Measurements from ENCODE around the gene ERBB4. TPM values are rescaled to one million over a fixed set of nuclear protein-coding genes. Genes with fewer than 3 reads are reported as not detected.

ERBB4 gene
- total RNA-seq, 2 experiments from 2014 or later: not detected

DNA sequence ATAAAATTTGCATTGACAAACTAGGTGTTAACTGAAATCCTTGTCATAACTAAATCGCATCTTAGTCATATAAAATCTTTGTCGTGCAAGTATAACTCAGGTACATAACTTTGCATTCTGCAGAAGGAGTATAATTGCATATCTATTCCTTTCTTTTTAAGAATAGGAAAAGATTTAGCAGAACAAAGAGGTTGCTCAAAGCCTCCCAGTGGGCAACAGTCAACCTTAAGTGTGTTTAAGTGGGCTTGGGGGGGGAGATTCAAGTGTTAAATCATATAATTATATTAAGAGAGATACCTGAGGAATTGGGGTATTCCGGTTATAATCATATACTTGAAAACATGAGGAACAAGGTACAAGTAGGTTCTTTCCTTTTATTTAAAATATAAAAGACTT lies 1068.9 kb downstream of the ERBB4 start:
- H3K36me3 Mint-ChIP-seq (ENCODE audit: low read depth): no peaks in the 10 kb centered on the region
- no peak for ATAC-seq (ENCODE audit: poor library complexity)
- no peak overlapping the region for H3K4me3 ChIP-seq (ENCODE audit: low read length)
- intact Hi-C loops (cut with DNase I, micrococcal nuclease): no loop called here
- no peaks in the 10 kb centered on the region for H3K36me3 ChIP-seq (ENCODE audit: insufficient read depth, low read length)
- POLR2A ChIA-PET: no interaction called here
- TF ChIP-seq, protein P1, sequence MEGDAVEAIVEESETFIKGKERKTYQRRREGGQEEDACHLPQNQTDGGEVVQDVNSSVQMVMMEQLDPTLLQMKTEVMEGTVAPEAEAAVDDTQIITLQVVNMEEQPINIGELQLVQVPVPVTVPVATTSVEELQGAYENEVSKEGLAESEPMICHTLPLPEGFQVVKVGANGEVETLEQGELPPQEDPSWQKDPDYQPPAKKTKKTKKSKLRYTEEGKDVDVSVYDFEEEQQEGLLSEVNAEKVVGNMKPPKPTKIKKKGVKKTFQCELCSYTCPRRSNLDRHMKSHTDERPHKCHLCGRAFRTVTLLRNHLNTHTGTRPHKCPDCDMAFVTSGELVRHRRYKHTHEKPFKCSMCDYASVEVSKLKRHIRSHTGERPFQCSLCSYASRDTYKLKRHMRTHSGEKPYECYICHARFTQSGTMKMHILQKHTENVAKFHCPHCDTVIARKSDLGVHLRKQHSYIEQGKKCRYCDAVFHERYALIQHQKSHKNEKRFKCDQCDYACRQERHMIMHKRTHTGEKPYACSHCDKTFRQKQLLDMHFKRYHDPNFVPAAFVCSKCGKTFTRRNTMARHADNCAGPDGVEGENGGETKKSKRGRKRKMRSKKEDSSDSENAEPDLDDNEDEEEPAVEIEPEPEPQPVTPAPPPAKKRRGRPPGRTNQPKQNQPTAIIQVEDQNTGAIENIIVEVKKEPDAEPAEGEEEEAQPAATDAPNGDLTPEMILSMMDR (IDR thresholded peaks at IDR 0.05): no peak
- no peak overlapping the region for H3K27ac Mint-ChIP-seq
- no peak overlapping the region for H3K27ac ChIP-seq (ENCODE audit: low read depth in 1 of 2, low read length in 2 of 2)
- no peak for DNase-seq
- H3K9me3 Mint-ChIP-seq: peaks cover 1% of the 10 kb centered on the region
- H3K27me3 Mint-ChIP-seq: no peaks in the 10 kb centered on the region
- CTCF ChIA-PET: no interaction called here
- H3K4me1 ChIP-seq (ENCODE audit: insufficient read depth, low read length): no peaks in the 10 kb centered on the region
- no peak overlapping the region for H3K4me3 Mint-ChIP-seq
- no peaks in the 10 kb centered on the region for H3K4me1 Mint-ChIP-seq (ENCODE audit: low read depth)
- no peaks in the 10 kb centered on the region for H3K27me3 ChIP-seq (ENCODE audit: control insufficient read depth in 1 of 2, insufficient read depth in 2 of 2, low read length in 2 of 2)
- H3K9me3 ChIP-seq (ENCODE audit: control insufficient read depth in 1 of 2, insufficient read depth in 1 of 2, low read length in 2 of 2): no peaks in the 10 kb centered on the region

DNA sequence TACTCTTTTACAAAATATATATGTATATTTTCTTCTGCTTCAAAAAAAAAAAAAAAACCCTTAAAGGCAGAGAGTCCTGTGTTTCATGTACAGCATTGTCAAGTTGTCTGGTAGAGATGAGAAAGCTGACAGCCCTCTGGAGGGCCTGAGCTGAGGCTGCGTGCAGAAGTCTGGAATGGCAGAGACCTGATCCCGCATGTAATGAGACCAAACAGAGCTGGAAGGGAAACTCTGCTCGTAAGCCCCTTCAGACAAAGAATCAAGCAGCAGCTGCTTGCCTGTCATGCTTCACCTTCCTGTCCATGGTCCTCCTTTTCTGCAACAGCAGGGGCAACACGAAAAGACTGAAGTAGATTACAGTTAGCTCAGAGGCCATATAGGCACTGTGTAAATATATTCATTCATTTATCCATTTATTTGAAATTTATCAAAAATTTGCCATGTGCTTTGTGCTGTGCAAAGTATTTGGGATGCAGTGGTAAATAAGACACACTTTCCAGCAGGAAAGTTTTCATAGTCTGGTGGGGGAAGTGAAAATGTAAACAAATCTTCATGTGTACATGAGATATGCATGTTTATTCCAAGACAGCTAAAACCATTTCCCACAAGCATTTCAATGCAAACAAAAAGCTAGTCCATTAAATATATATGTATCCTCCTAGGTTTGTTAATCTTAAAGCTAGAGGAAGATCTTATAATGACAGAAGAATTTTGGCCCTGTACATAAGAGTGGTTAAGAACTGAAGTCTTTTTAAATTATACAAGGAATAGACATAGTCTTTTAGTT lies 1069.5 kb downstream of the ERBB4 start:
- CTCF ChIA-PET: no interaction called here

GRCh38 chr2:211468217-211468616 lies 1070.4 kb downstream of the ERBB4 start:
- ATAC-seq (ENCODE audit: poor library complexity) (no peak), DNase-seq (no peak)
- H3K27me3 ChIP-seq (ENCODE audit: control insufficient read depth in 1 of 2, insufficient read depth in 2 of 2, low read length in 2 of 2): no peaks in the 10 kb centered on the region
- H3K27ac Mint-ChIP-seq: no peak overlapping the region
- no peak overlapping the region for H3K4me3 Mint-ChIP-seq
- CTCF ChIA-PET: no interaction called here
- no peak overlapping the region for H3K27ac ChIP-seq (ENCODE audit: low read depth in 1 of 2, low read length in 2 of 2)
- intact Hi-C loops (cut with DNase I, micrococcal nuclease): no loop called here
- no peaks in the 10 kb centered on the region for H3K36me3 ChIP-seq (ENCODE audit: insufficient read depth, low read length)
- no peaks in the 10 kb centered on the region for H3K27me3 Mint-ChIP-seq
- no peaks in the 10 kb centered on the region for H3K4me1 ChIP-seq (ENCODE audit: insufficient read depth, low read length)
- no peaks in the 10 kb centered on the region for H3K9me3 ChIP-seq (ENCODE audit: control insufficient read depth in 1 of 2, insufficient read depth in 1 of 2, low read length in 2 of 2)
- no peaks in the 10 kb centered on the region for H3K4me1 Mint-ChIP-seq (ENCODE audit: low read depth)
- POLR2A ChIA-PET: no interaction called here
- TF ChIP-seq, protein P1 (IDR thresholded peaks at IDR 0.05): no peak
- no peak overlapping the region for H3K4me3 ChIP-seq (ENCODE audit: low read length)
- H3K9me3 Mint-ChIP-seq: no peaks in the 10 kb centered on the region
- no peaks in the 10 kb centered on the region for H3K36me3 Mint-ChIP-seq (ENCODE audit: low read depth)

More for the DNA sequence above, 1069.5 kb downstream of the ERBB4 start:
- H3K36me3 Mint-ChIP-seq (ENCODE audit: low read depth): no peaks in the 10 kb centered on the region
- H3K27me3 Mint-ChIP-seq: no peaks in the 10 kb centered on the region
- Histone ChIP-seq H3K9me3 (ENCODE audit: control insufficient read depth in 1 of 2, insufficient read depth in 1 of 2, low read length in 2 of 2) (no peaks in the 10 kb centered on the region), H3K4me3 (ENCODE audit: low read length) (no peak overlapping the region), H3K36me3 (ENCODE audit: insufficient read depth, low read length) (no peaks in the 10 kb centered on the region), H3K27me3 (ENCODE audit: control insufficient read depth in 1 of 2, insufficient read depth in 2 of 2, low read length in 2 of 2) (no peaks in the 10 kb centered on the region), H3K4me1 (ENCODE audit: insufficient read depth, low read length) (no peaks in the 10 kb centered on the region), H3K27ac (ENCODE audit: low read depth in 1 of 2, low read length in 2 of 2) (no peak overlapping the region)
- H3K4me1 Mint-ChIP-seq (ENCODE audit: low read depth): no peaks in the 10 kb centered on the region
- DNase-seq (no peak), ATAC-seq (ENCODE audit: poor library complexity) (no peak)
- H3K27ac Mint-ChIP-seq: no peak overlapping the region
- POLR2A ChIA-PET: no interaction called here
- H3K9me3 Mint-ChIP-seq: no peaks in the 10 kb centered on the region
- intact Hi-C loops (cut with DNase I, micrococcal nuclease): no loop called here
- TF ChIP-seq, protein P1 (IDR thresholded peaks at IDR 0.05): no peak
- no peak overlapping the region for H3K4me3 Mint-ChIP-seq

Measured in CD4-positive, alpha-beta T cell (primary cell).